Fibroblast of skin of back (primary cell): Measurements from ENCODE around the gene CDKL1. TPM values are rescaled to one million over a fixed set of nuclear protein-coding genes. Genes with fewer than 3 reads are reported as not detected.

Experiments
- DNase-seq: peaks from one replicate; pipeline ENCODE4 v3.0.0-alpha.2; 2013
- polyA plus RNA-seq, 2 experiments: library from polyadenylated mRNA; unstranded; fragments of 120-200 nt; gene quantifications; one replicate each; pipeline ENCODE4 v1.2.1, GENCODE V29; 2013; ENCODE audit not compliant: insufficient read length in 2 of 2

CDKL1 gene
- 4.2 TPM for polyA plus RNA-seq (2013, experiment 1 of 2; ENCODE audit: insufficient read length)
- polyA plus RNA-seq (2013, experiment 2 of 2; ENCODE audit: insufficient read length), result 3.7 TPM

GRCh38 chr14:50396631-50397389 lies at the start of gene CDKL1:
Gene CDKL1, minus strand, starts transcription at chr14:50396881. Its CDS starts 1,013 bp downstream, at chr14:50395868.
- peak; percentile 76 for DNase-seq

DNA sequence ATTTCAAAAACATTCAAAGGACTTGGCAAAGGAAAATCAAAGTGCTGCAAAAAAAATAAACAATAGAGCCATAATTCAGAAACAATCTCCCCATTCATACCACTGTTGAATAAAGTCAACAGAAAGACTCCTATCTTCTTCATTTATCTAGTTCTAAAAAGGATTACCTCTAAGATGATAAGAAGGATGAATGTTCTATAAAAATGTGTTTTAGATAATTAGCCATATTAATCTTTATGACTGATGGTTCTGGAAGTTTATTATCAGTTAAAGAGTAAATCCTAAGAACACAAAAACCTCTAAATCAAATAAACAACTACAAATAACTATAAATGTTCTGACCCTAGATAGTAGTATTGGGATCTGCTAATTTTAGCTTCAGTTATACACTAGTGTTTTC lies 37.8 kb upstream of the CDKL1 start:
- DNase-seq, result no peak

DNA sequence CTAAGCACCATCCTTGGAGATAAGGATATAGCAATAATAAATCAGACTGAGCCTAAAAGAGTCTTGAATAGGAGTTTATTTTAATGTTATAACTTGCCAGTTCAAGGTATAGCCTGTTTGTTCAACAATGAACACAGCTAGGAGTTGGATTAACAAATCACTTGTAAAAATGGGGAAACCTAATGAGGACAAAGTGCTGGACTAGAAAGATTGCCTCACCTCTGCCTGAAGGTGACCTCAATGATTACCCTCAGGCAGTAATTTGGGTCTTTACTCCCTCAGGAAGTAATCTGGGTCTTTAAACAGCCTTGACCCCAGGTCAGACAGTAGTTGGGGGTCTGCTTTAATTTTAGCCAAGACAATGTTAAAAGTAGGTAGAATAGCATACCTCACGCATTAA lies 35.5 kb upstream of the CDKL1 start:
- DNase-seq, result no peak

- peak; percentile 59 for DNase-seq
Observed at GRCh38 chr14:50425816-50426215, 29.1 kb upstream of the CDKL1 start.

DNA sequence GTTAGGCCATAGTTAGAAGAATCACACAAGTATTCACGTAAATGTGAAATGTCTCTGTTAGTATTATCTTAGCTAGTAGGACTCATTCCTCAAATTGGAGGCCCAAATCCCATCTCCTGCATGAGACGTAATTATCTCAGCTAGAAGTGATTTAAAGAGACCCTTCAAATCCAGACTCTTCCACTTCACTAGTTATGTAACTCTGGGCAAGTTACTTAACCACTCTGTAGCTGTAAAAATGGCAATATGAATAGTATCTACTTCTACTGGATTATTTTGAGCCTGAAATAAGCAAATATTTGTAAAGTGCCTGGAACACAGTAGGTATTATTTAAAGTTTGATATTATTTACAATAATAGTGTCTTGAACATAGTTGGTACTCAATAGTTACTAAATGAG lies 28.4 kb upstream of the CDKL1 start:
- DNase-seq, result no peak

DNA sequence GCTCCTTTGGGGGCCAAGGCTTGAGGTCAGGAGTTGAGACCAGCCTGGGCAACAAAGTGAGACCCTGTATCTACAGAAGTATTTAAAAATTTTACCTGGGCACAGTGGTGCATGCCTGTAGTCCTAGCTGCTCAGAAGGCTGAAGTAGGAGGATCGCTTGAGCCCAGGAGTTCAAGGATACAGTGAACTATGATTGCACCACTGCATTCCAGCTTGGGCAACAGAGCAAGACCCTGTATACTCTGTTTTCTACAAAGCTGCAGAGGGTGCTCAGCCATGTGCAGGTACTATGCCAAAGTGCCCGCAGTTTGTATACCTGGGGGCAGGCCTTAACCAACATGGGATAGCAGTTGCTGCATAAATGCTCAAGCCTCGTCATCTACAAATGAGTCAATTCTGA lies 26.8 kb upstream of the CDKL1 start:
- DNase-seq, result no peak

DNA sequence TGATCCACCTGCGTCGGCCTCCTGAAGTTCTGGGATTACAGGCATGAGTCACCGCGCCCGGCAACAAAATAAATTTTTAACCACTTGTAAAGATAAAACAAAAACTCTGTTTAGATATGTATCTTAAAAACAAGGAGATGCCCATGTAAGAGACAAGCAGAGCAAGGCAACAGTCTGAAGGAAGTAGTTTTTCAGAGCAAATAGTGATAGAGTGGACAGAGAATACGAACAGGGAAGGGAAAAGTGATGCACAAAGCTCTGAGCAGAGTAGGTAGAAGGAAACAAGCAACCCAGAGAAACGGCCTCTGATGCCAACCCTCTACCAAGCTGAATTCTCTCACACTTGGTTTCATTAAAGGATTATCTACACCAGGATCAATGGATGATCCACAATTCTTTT lies 24.8 kb upstream of the CDKL1 start:
- no peak for DNase-seq

DNA sequence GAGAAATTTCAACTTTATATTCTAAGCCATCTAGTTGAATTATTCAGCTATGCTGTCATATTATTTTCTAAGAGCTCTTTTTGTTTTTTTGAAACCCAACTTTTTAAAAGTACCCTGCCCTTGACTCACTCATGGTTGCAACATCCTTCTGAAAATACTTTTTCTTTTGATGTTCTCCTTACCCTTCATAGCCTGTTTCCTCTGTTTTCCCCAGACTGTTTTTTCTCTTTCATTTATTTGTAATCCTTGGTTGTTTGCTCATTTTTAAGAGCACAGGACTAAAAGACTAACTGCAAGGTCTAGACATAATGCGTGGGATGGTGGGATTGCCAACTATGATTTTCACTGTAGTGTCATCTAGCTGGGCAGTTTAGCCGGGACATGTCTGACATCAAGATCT lies 21.2 kb upstream of the CDKL1 start:
- DNase-seq, result no peak

DNA sequence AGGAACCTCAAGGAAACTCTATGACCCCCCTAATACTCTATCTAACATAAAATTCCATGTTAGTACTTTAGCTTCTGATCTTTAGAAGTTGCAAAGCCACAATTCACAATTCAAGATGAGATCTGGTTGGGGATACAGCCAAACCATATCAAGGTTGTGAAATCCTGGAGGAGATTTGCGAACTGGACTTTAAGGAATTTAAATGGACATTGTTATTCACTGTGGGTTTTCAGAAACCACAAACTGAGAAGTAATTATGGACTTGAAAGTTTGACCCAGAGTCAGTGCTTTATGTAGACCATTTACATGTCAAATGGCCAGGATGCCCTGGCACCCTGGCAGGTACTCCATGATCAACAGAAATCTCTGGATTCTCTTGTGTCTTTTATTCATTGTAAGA lies 14.2 kb upstream of the CDKL1 start:
- no peak for DNase-seq

DNA sequence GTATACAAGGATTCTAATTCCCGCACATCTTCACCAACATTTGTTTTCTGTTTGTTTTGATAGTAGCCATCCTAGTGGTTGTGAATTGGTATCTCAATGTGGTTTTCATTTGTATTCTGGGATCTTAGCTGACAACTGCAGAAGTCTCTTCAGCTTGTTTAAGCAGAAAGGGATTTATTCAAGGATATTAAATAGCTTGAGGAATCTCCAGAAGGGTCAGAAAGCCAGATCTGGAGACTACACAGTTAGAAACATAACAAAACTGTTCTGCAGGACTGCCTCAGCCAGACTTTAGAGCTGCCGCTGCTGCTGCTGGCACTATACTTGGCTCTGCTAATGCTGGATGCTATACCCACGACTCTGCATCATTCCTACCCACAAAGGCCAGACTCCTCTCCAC lies 13.4 kb upstream of the CDKL1 start:
- DNase-seq, result no peak

DNA sequence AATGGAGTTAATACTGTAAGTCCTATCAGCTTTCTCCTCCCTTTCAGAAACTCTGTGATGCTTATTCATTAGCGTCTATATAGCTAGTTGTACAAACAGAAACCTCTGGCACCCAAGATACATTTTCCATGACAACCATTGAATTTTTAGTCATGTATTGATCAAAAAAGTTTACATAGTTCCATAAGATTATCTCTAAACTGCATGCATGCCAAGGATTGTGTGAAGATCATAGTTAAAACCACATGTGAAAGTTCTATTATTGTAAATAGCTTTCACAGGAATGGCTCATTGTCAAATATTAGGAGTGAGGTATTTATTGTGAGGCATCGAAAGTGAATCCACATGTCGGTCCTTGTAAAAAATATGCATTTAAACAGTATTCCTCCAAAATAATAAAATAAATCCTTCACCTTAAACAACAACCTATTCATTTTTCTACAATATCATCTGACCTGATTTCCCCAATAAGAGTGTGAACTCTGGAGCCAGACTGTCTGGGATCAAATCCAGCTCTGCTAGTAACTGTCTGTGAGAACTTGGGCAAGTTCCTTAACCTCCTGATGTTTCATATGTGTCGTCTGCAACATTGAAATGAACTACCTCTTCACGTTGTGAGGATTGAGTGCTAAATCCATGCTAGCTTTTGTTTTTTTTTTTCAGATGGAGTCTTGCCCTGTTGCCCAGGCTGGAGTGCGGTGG lies 10.6 kb upstream of the CDKL1 start:
- DNase-seq, result no peak

DNA sequence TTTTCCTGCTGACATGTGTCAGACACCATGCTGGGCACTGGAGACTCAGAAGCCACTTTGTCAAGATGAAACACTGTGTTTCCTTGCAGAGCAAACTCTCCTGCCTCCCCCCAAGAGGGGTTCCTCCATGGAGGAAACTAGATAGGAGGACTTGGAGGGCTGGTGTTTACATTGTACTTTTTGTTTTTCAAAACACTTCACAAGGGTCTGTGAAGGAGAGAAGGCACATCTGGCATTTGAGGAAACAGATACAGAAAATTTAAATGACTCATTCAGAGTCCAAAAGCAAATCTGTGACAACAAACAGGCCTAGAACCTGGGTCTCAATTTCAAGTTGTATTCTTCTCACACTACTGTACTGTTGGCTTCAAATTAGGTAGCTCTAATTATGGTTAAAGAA lies 6.7 kb upstream of the CDKL1 start:
- no peak for DNase-seq

DNA sequence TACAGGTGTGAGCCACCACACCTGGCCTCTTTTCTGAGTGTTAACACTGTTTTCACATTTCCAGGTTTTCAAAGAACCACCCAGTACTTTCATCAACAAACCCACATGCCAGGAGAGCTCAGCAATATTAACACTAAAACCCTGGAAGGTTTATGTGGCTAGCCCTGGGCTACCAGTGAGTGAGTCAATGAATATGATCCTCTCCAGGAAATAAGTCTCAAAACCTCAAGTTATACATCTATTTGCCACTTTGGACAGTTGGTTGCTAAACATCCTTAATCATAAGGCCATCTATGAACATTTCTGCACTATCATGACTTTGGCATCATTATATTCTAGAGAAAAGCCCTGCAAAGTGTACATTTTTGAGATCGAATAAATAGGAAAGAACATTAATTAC lies 6.3 kb upstream of the CDKL1 start:
- DNase-seq, result no peak

DNA sequence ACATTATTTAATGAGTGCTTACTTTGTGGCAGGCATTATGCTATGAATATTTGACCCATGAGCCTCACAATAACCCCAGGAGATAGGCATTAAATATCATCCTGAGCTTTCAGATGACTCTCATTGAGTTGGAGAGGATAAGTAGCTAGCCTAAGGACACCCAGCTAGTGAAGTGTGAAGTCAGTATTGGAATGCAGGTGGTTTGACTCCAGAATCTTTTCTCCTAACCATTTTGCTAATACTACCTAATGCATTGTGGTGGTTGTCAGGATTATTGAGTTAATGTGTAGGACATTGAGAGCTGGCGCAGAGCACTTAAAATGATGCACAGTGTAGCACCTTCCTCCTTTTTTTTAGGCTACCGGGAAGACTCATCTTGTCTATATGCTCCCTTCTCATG lies 3.8 kb upstream of the CDKL1 start:
- no peak for DNase-seq

DNA sequence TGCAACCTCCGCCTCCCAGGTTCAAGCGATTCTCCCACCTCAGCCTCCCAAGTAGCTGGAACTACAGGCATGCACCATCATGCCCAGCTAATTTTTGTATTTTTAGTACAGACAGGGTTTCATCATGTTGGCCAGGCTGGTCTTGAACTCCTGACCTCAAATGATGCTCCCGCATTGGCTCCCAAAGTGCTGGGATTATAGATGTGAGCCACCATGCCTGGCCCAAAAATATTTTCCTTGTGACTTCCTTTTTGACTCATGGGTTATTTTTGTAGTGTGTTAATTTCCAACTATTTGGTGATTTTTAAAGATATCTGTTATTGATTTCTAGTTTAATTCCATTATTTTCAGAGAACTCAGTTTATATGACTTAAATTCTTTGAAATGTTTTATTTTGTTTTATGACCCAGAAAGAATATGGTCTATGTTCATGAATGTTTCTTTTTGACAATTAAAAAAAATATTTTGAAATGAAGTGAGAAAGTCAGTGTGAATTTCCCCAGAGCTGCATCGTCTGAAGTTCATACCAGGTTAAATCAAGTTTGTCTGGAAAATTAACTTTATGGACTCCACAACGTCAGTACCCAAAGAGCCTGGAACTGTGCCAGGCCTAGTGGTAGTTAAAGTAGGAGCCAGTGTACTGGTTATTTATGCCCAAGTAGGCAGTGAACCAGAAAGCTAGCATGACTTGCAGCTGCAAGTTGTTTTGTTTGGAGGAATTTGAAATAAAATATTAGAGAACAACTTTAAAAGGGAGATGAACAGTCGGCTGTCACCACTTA lies 2.8 kb upstream of the CDKL1 start:
- DNase-seq, result peak; percentile 59

GRCh38 chr14:50398189-50398580 lies 1.5 kb upstream of the CDKL1 start:
- no peak for DNase-seq

DNA sequence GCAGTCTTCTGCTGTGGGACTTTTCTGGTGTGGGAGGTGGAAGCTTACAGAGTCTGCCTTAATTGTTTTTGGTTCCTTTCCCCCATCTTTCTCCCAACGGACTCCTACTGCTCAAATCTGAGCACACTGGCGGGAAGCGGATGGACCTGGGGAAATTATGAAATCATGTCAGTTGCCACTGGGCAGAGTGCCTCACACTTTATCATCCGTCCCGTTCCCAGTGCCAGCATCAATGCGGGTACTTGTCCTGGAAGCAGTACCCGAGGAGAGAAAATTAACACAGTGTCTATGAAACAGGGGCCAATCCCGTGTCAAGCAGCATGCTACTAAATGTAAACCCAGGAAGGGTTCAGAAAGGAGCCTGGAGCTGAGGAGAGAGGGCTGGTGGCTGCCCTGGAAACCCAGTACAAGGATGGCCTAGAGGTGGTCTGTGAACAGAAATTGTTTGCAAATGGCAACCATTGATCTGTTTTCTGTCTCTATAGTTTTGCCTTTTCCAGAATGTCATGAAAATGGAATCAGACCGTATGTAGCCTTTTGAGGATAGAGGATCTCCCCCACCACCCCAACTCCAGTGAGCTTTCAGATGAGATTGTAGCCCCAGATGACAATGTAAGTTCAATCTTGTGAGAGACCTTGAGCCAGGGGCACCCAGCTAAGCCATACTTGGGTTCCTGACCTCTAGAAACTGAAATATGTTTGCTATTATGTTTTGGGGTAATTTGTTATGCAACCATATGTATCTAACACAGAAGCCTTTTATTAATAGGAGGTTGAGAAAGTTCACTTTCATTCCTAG lies 908 bp upstream of the CDKL1 start:
- peak; percentile 28 for DNase-seq

DNA sequence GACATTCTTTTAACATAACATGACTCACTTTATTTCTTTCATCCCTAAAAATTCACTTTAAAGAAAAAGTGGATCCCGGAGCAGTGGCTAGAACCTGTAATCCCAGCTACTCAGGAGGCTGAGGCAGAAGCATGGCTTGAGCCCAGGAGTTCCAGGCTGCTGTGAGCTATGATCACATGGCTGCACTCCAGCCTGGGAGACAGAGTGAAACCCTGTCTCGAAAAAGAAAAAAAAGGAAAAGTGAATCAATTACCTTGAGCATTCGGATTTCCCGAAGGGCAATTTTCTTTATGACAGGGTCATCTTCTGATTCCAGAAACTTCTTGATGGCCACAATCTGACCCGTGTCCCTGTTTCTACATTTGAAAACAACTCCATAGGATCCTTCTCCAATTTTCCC lies 1.2 kb downstream of the CDKL1 start:
- DNase-seq, result no peak

- no peak for DNase-seq
Observed at GRCh38 chr14:50394713-50395112, 2.0 kb downstream of the CDKL1 start.

DNA sequence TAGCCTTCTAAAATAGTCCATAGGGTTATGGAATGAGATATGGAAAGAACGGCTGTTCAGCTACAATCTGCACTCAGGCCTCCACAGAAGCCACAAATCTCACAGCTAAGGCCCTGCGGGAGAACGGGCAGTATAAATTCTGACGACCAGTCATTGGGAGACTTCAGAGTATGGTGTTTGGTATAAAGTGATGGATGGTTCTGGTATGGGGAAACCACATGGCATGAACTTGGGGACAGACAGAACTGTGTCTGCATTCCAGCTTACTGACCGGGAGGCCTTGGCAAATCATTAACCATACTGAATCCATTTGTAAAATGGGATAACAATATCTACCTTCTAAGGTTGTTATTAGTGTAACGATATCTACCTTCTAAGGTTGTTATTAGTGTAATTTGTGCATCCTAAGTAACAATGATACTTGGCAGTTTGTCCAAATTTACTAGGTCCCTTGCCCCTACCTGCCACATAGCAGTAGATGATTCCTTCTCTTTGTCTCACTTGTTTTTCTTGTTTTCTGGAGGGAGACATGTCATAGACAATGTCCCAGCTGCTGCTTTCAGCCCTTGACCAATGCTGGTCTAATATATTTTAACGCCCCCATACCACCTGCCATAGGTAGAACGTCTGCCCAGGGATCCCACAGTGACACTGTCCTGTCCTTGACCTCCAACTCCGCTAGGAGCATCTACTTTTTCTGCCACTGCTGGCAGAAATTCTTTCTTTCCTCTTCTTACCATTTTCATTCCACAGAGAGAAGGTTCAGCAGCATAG lies 6.8 kb downstream of the CDKL1 start:
- no peak for DNase-seq

- no peak for DNase-seq
Observed at GRCh38 chr14:50388256-50388931, 8.3 kb downstream of the CDKL1 start.
